ENCODE results near the gene AUNIP.

DNA sequence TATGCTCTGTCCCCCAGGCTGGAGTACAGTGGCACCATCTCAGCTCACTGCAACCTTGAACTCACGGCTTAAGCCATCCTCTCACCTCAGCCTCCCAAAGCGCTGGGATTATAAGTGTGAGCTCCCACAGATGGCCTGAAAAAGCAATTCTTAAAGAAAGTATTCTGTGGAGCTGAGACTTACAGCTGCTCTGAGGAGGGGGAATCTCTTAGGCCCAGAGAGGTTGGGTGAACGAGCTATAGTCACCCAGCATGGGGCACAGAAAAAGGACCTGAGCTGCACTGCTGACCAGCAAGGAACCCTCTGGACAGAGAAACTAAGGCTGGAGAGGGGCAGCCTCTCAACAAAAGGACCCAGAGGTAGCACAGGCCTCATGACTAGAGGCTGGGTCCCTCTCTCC is 15.0 kb upstream of the AUNIP start:
- TF ChIP-seq POLR2AphosphoS5 (IDR thresholded peaks at IDR 0.05) (no peak), POLR2A (IDR thresholded peaks at IDR 0.05) (no peak)
- TF ChIP-seq, protein P1, sequence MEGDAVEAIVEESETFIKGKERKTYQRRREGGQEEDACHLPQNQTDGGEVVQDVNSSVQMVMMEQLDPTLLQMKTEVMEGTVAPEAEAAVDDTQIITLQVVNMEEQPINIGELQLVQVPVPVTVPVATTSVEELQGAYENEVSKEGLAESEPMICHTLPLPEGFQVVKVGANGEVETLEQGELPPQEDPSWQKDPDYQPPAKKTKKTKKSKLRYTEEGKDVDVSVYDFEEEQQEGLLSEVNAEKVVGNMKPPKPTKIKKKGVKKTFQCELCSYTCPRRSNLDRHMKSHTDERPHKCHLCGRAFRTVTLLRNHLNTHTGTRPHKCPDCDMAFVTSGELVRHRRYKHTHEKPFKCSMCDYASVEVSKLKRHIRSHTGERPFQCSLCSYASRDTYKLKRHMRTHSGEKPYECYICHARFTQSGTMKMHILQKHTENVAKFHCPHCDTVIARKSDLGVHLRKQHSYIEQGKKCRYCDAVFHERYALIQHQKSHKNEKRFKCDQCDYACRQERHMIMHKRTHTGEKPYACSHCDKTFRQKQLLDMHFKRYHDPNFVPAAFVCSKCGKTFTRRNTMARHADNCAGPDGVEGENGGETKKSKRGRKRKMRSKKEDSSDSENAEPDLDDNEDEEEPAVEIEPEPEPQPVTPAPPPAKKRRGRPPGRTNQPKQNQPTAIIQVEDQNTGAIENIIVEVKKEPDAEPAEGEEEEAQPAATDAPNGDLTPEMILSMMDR (IDR thresholded peaks at IDR 0.05 in 8 of 11, conservative IDR thresholded peaks at IDR 0.05 in 3 of 11): no peak
